K562 (cell line): ENCODE data around the gene JMJD1C. TPM values are rescaled to one million over a fixed set of nuclear protein-coding genes. Genes with fewer than 3 reads are reported as not detected.

Experiments
- ATAC-seq: fragments of 200-7000 bp; cut with Tn5 transposase; 3 replicates; pipeline ENCODE4 v1.9.1; 2020; ENCODE audit warnings: moderate library complexity
- BruUV-seq: library from RNA; stranded (reverse); fragments of 400-500 nt; replicated peaks from 2 replicates; lab custom pipeline; 2021; lab: Mats Ljungman, UMichigan
- CTCF ChIA-PET: fragments of 300-600 bp; formaldehyde crosslinking; extraction: SDS; loops from one replicate; lab custom pipeline; 2021; ENCODE audit warnings: low intra/inter-chr PET ratio; lab: Yijun Ruan, JAX
- POLR2A ChIA-PET: fragments of 300-600, 350-650 bp; sonication (Branson Sonifier 250); formaldehyde crosslinking; extraction: SDS; loops from one replicate; lab custom pipeline; 2021; ENCODE audit warnings: antibody characterized with exemption, inconsistent platforms; lab: Yijun Ruan, JAX
- DNase-seq, 4 experiments: peaks; one replicate each; pipeline versions ENCODE4 v3.0.0 to v3.0.0-alpha.2; 2011 to 2018; ENCODE audit warnings: low spot score in 3 of 4, mixed read lengths in 3 of 4; ENCODE audit errors: extremely low read depth in 1 of 4
- FAIRE-seq: peaks from 2 replicates; lab custom pipeline; 2011; peaks lifted over from hg19 to GRCh38; lab: Jason Lieb, UNC
- H2AFZ ChIP-seq: 2 replicates; pipeline ENCODE4 v1.6.0; 2011; ENCODE audit warnings: low read depth, low read length, control low read depth, inconsistent platforms
- H3K27ac ChIP-seq: fragments of 200-600 bp; 3 replicates; pipeline ENCODE4 v1.8.0; 2011; ENCODE audit warnings: low read depth, mild to moderate bottlenecking, control low read depth, inconsistent platforms, low read length, moderate library complexity, mixed read lengths; ENCODE audit errors: extremely low read depth
- H3K27me3 ChIP-seq, 2 experiments: fragments of 300-600 bp in 1 of 2; 2 replicates in 1 of 2; 3 replicates in 1 of 2; pipeline versions ENCODE4 v1.6.0 to v1.8.0; 2011; ENCODE audit warnings: inconsistent platforms in 2 of 2, low read length in 2 of 2, mild to moderate bottlenecking in 1 of 2, mixed read lengths in 1 of 2, moderate library complexity in 1 of 2; ENCODE audit not compliant: control insufficient read depth in 2 of 2, insufficient read depth in 2 of 2
- H3K36me3 ChIP-seq: fragments of 300-600 bp; 3 replicates; pipeline ENCODE4 v1.8.0; 2011; ENCODE audit warnings: mild to moderate bottlenecking, low read length, inconsistent platforms; ENCODE audit not compliant: control insufficient read depth, insufficient read depth
- H3K4me1 ChIP-seq, 2 experiments: fragments of 200-600 bp in 1 of 2; replicated peaks in 1 of 2; 2 replicates in 1 of 2; 3 replicates in 1 of 2; pipeline versions ENCODE4 v1.5.1 to v1.8.0; 2011; ENCODE audit warnings: inconsistent platforms in 2 of 2, low read length in 2 of 2, mild to moderate bottlenecking in 1 of 2, mixed read lengths in 1 of 2, moderate library complexity in 1 of 2; ENCODE audit not compliant: control insufficient read depth in 2 of 2, insufficient read depth in 2 of 2
- H3K4me2 ChIP-seq: 2 replicates; pipeline ENCODE4 v1.6.1; 2011; ENCODE audit warnings: low read length, control low read depth, inconsistent platforms, mixed read lengths; ENCODE audit not compliant: insufficient read depth
- H3K4me3 ChIP-seq: fragments of 200-600 bp; sonication (generic), shearing (Covaris generic); 2 replicates; pipeline ENCODE4 v1.5.1; 2016; ENCODE audit warnings: control low read depth, inconsistent platforms
- H3K79me2 ChIP-seq: fragments of 200-600 bp; 3 replicates; pipeline ENCODE4 v1.8.0; 2011; ENCODE audit warnings: low read length, inconsistent platforms; ENCODE audit not compliant: control insufficient read depth, insufficient read depth
- H3K9ac ChIP-seq, 2 experiments: 2 replicates each; pipeline versions ENCODE4 v1.6.0 to v1.6.1; 2011; ENCODE audit warnings: low read depth in 2 of 2, low read length in 2 of 2, control low read depth in 1 of 2, inconsistent platforms in 1 of 2, mild to moderate bottlenecking in 1 of 2, mixed read lengths in 1 of 2; ENCODE audit not compliant: insufficient read depth in 1 of 2
- H3K9me1 ChIP-seq: one replicate; pipeline ENCODE4 v1.6.0; 2011; ENCODE audit warnings: inconsistent platforms, mild to moderate bottlenecking, low read length, moderate library complexity; ENCODE audit not compliant: control insufficient read depth, insufficient read depth
- H3K9me3 ChIP-seq: replicated peaks from 2 replicates; pipeline ENCODE4 v1.5.1; 2011; ENCODE audit warnings: low read depth, low read length, inconsistent platforms; ENCODE audit not compliant: control insufficient read depth, insufficient read depth
- H4K20me1 ChIP-seq: replicated peaks from 2 replicates; pipeline ENCODE4 v1.6.1; 2011; ENCODE audit warnings: low read length, inconsistent platforms, mixed read lengths; ENCODE audit not compliant: control insufficient read depth, insufficient read depth
- ASH1L ChIP-seq: fragments of 450-650 bp; IDR thresholded peaks from 2 replicates; pipeline ENCODE4 v1.6.1; 2018; ENCODE audit warnings: borderline replicate concordance, mild to moderate bottlenecking, low read depth; ENCODE audit not compliant: partially characterized antibody
- MCM3 ChIP-seq: fragments of 450-650 bp; IDR thresholded peaks from 2 replicates; pipeline ENCODE4 v1.6.1; 2016
- MTA3 ChIP-seq: fragments of 450-650 bp; formaldehyde crosslinking; IDR thresholded peaks from 2 replicates; pipeline ENCODE4 v1.6.1; 2017; ENCODE audit warnings: mild to moderate bottlenecking, borderline replicate concordance
- NR3C1 ChIP-seq: sonication (generic); formaldehyde crosslinking; IDR thresholded peaks from 2 replicates; pipeline ENCODE4 v1.8.1; 2022; ENCODE audit warnings: missing genetic modification reagents
- RBM39 ChIP-seq: fragments of 200-400 bp; formaldehyde crosslinking; optimal IDR thresholded peaks from 2 replicates; pipeline ENCODE3; 2018; ENCODE audit warnings: low read depth, low read length
- SMAD3 ChIP-seq: fragments of 450-650 bp; formaldehyde crosslinking; conservative IDR thresholded peaks from 2 replicates; pipeline ENCODE4 v1.4.0; 2020; ENCODE audit warnings: mild to moderate bottlenecking
- ZNF140 ChIP-seq: fragments of 250-450 bp; sonication (Bioruptor Pico); IDR thresholded peaks from 2 replicates; pipeline ENCODE4 v1.8.0; 2021; ENCODE audit warnings: moderate library complexity, mild to moderate bottlenecking, inconsistent platforms
- ZNF444 ChIP-seq: fragments of 250-450 bp; sonication (Bioruptor Pico); IDR thresholded peaks from 2 replicates; pipeline ENCODE4 v1.4.0; 2020; ENCODE audit warnings: mild to moderate bottlenecking, moderate library complexity
- in situ Hi-C: fragments of 300-500 bp; cut with MboI; formaldehyde crosslinking; loops from 4 replicates; pipeline ENCODE4 v1.15.0; 2018; ENCODE audit warnings: inconsistent platforms, mixed read lengths
- intact Hi-C: fragments of 100-400 bp; cut with micrococcal nuclease; formaldehyde crosslinking; loops from 2 replicates; pipeline ENCODE4 v1.14.2; 2022
- polyA plus RNA-seq, 8 experiments: library from polyadenylated mRNA; depleted of rRNA in 4 of 8; stranded (reverse) in 5 of 8; unstranded in 3 of 8; fragments of >200 nt; fragmentation: Nextera tagmentation in 2 of 8; fragmentation: Illumina TruSeq in 1 of 8; extraction: Ambion mirVana in 2 of 8; extraction: Trizol in 1 of 8; gene quantifications; 2 replicates each; pipeline versions ENCODE4 v1.2.1 to v1.2.3, GENCODE V29; 2011 to 2014; ENCODE audit warnings: inconsistent platforms in 1 of 8, missing spikeins in 1 of 8
- total RNA-seq, 7 experiments: library from RNA; depleted of rRNA in 6 of 7; stranded (reverse); fragments of >200 nt in 6 of 7; fragmentation: Illumina TruSeq in 2 of 7; extraction: Trizol in 2 of 7; gene quantifications; 2 replicates each; pipeline versions ENCODE4 v1.2.1 to v1.2.3, GENCODE V29; 2011 to 2021; ENCODE audit warnings: low replicate concordance in 1 of 7
- TF ChIP-seq, protein P1 (sequence below), 2 experiments: fragments of 450-650 bp in 1 of 2; sonication (generic) in 1 of 2; formaldehyde crosslinking; conservative IDR thresholded peaks; 2 replicates each; pipeline versions ENCODE4 v1.4.0 to v1.8.1; 2020 to 2022; ENCODE audit warnings: mild to moderate bottlenecking in 1 of 2, missing genetic modification reagents in 1 of 2
- TF ChIP-seq, protein P2 (sequence below), 2 experiments: fragments of 450-650 bp; IDR thresholded peaks; 2 replicates each; pipeline ENCODE4 v1.6.1; 2018; ENCODE audit warnings: mild to moderate bottlenecking in 2 of 2, low read depth in 1 of 2; ENCODE audit not compliant: partially characterized antibody in 2 of 2
- TF ChIP-seq, protein P3 (sequence below): conservative IDR thresholded peaks from 2 replicates; pipeline ENCODE4 v1.6.1; 2011; ENCODE audit warnings: low read depth, mild to moderate bottlenecking, low read length; ENCODE audit not compliant: control insufficient read depth

JMJD1C gene
- total and polyA plus RNA-seq, 9 of the 15 experiments (the other 6 are each of a cell fraction or from before 2014, with no cell fraction given), result 25.3 to 68.0 (median 47.2) TPM

DNA sequence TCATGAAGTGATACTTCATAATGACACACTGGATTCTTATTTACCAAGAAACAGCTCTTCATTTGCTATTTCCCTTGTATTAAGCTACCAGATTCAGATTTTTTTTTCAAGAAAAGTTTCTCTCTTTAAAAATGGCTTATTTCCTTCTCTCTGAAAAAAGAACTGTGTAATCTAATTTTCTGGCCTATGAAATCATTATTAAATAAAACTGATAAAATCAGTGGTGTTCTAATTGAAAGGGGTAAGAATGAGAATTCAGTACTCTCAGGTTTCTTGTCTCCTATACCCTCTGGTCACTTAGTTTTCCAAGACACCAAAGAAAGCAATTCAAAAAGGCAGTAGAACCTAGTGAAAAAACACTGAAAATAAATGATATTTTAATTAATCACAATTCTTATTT, 10.3 kb downstream of the JMJD1C start:
- no peaks in the 10 kb centered on the region for H4K20me1 ChIP-seq
- no peak overlapping the region for H3K27ac ChIP-seq
- CTCF ChIA-PET, result interaction anchor here (0.6 kb wide), 1 partner anchor 45 kb away, joined by 3 read pairs; no protein-coding TSS in a partner anchor
- peaks cover 73% of the 10 kb centered on the region for H3K79me2 ChIP-seq
- peaks cover 3% of the 10 kb centered on the region; the same call in 1 of the 3 replicates for H3K36me3 ChIP-seq
- H2AFZ ChIP-seq, result no peak overlapping the region
- DNase-seq (no peak), FAIRE-seq (no peak), ATAC-seq (no peak)
- POLR2A ChIA-PET, result interaction anchor here (0.8 to 2.7 kb wide), 5 partner anchors 7 to 18 kb away, joined by 5 to 21 read pairs (median 11); partner anchors contain the start of gene JMJD1C
- no peak overlapping the region for H3K4me3 ChIP-seq
- TF ChIP-seq, protein P1, sequence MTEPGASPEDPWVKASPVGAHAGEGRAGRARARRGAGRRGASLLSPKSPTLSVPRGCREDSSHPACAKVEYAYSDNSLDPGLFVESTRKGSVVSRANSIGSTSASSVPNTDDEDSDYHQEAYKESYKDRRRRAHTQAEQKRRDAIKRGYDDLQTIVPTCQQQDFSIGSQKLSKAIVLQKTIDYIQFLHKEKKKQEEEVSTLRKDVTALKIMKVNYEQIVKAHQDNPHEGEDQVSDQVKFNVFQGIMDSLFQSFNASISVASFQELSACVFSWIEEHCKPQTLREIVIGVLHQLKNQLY (CRISPR knock-in tag; conservative IDR thresholded peaks at IDR 0.05), result no peak
- TF ChIP-seq, protein P2, sequence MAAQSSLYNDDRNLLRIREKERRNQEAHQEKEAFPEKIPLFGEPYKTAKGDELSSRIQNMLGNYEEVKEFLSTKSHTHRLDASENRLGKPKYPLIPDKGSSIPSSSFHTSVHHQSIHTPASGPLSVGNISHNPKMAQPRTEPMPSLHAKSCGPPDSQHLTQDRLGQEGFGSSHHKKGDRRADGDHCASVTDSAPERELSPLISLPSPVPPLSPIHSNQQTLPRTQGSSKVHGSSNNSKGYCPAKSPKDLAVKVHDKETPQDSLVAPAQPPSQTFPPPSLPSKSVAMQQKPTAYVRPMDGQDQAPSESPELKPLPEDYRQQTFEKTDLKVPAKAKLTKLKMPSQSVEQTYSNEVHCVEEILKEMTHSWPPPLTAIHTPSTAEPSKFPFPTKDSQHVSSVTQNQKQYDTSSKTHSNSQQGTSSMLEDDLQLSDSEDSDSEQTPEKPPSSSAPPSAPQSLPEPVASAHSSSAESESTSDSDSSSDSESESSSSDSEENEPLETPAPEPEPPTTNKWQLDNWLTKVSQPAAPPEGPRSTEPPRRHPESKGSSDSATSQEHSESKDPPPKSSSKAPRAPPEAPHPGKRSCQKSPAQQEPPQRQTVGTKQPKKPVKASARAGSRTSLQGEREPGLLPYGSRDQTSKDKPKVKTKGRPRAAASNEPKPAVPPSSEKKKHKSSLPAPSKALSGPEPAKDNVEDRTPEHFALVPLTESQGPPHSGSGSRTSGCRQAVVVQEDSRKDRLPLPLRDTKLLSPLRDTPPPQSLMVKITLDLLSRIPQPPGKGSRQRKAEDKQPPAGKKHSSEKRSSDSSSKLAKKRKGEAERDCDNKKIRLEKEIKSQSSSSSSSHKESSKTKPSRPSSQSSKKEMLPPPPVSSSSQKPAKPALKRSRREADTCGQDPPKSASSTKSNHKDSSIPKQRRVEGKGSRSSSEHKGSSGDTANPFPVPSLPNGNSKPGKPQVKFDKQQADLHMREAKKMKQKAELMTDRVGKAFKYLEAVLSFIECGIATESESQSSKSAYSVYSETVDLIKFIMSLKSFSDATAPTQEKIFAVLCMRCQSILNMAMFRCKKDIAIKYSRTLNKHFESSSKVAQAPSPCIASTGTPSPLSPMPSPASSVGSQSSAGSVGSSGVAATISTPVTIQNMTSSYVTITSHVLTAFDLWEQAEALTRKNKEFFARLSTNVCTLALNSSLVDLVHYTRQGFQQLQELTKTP (IDR thresholded peaks at IDR 0.05; ENCODE audit: low read depth in 1 of 2, partially characterized antibody in 2 of 2), result no peak
- TF ChIP-seq, protein P3, sequence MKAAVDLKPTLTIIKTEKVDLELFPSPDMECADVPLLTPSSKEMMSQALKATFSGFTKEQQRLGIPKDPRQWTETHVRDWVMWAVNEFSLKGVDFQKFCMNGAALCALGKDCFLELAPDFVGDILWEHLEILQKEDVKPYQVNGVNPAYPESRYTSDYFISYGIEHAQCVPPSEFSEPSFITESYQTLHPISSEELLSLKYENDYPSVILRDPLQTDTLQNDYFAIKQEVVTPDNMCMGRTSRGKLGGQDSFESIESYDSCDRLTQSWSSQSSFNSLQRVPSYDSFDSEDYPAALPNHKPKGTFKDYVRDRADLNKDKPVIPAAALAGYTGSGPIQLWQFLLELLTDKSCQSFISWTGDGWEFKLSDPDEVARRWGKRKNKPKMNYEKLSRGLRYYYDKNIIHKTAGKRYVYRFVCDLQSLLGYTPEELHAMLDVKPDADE, result no peak
- no peak for TF ChIP-seq ZNF444 (CRISPR knock-in tag)
- no peak for TF ChIP-seq MCM3
- no peak for TF ChIP-seq RBM39
- TF ChIP-seq MTA3, result no peak
- no peak for TF ChIP-seq NR3C1
- no peak for TF ChIP-seq ZNF140
- no peak for TF ChIP-seq SMAD3 (CRISPR knock-in tag)
- no peak for TF ChIP-seq ASH1L
- H3K4me1 ChIP-seq, result no peaks in the 10 kb centered on the region; a peak in 1 of 5 replicates
- H3K9me1 ChIP-seq, result no peaks in the 10 kb centered on the region
- H3K9ac ChIP-seq, result no peak overlapping the region
- in situ Hi-C loops, result no loop called here
- no peaks in the 10 kb centered on the region for H3K27me3 ChIP-seq
- intact Hi-C loops, result no loop called here
- no peak overlapping the region for H3K4me2 ChIP-seq
- no peaks in the 10 kb centered on the region for H3K9me3 ChIP-seq
- BruUV-seq, result no TSS peak
